Amygdala (tissue), 56 donors: ENCODE data around the gene PTPN5.
A peak's percentile ranks its signal among the peaks of the same experiment; 100 is the strongest.

Experiments
- DNase-seq, 56 donors: peaks; one replicate each; lab custom pipeline; 2025; lab: John Stamatoyannopoulos, UW

PTPN5 gene

GRCh38 chr11:18743900-18744514 is 47.6 kb downstream of the PTPN5 start:
- DNase-seq = no peak

- DNase-seq = no peak
Measured at GRCh38 chr11:18743365-18743764, 48.2 kb downstream of the PTPN5 start.

- no peak for DNase-seq
Measured at GRCh38 chr11:18741783-18742182, 49.8 kb downstream of the PTPN5 start.

GRCh38 chr11:18739685-18740084 is 51.9 kb downstream of the PTPN5 start:
- DNase-seq = no peak

GRCh38 chr11:18737642-18738041 is 54.0 kb downstream of the PTPN5 start:
- DNase-seq = no peak

GRCh38 chr11:18736590-18737148 is 54.9 kb downstream of the PTPN5 start:
- DNase-seq = no peak

- no peak for DNase-seq
Measured at GRCh38 chr11:18733202-18733601, 58.4 kb downstream of the PTPN5 start.

GRCh38 chr11:18731949-18732821 is 59.4 kb downstream of the PTPN5 start:
- DNase-seq = peak in 44 of 56 donors; percentile 11 to 83 (median 38)

- no peak for DNase-seq
Measured at GRCh38 chr11:18731441-18731840, 60.2 kb downstream of the PTPN5 start.

- no peak for DNase-seq
Measured at GRCh38 chr11:18730020-18730419, 61.6 kb downstream of the PTPN5 start.

GRCh38 chr11:18729426-18729825 is 62.2 kb downstream of the PTPN5 start:
- no peak for DNase-seq

- no peak for DNase-seq
Measured at GRCh38 chr11:18728658-18729057, 62.9 kb downstream of the PTPN5 start.

GRCh38 chr11:18727479-18728236 is 63.9 kb downstream of the PTPN5 start:
- DNase-seq = peak in 12 of 56 donors; percentile 10 to 29 (median 18)

- no peak for DNase-seq
Measured at GRCh38 chr11:18726040-18726439, 65.6 kb downstream of the PTPN5 start, which contains the start of gene IGSF22. IGSF22 (minus strand) TSS chr11:18726188; CDS start chr11:18724236, 1,952 bp downstream.

- peak in 34 of 56 donors; percentile 20 to 82 (median 40) for DNase-seq
Measured at GRCh38 chr11:18723991-18724390, 67.6 kb downstream of the PTPN5 start.

- DNase-seq = no peak
Measured at GRCh38 chr11:18722293-18722637, 69.3 kb downstream of the PTPN5 start.

- DNase-seq = peak in 10 of 56 donors; percentile 11 to 58 (median 37)
Measured at GRCh38 chr11:18721561-18722292, 69.9 kb downstream of the PTPN5 start.

- DNase-seq = peak in 46 of 56 donors; percentile 20 to 79 (median 48)
Measured at GRCh38 chr11:18720808-18721560, 70.6 kb downstream of the PTPN5 start.

- peak in 9 of 56 donors; percentile 17 to 36 (median 25) for DNase-seq
Measured at GRCh38 chr11:18720091-18720807, 71.3 kb downstream of the PTPN5 start.
